CD4-positive, alpha-beta T cell treated with Interleukin-4 for 1 hour (primary cell): ENCODE data around the gene NSMCE1.
"Not testable (repeated sequence)": the region's sequence is repeated elsewhere in the genome, so short reads cannot be mapped to it uniquely, and the experiment has no call there.

Experiments
- DNase-seq, 2 donors: peaks; one replicate each; pipeline ENCODE4 v3.0.0-alpha.2; 2020 to 2022

NSMCE1 gene

DNA sequence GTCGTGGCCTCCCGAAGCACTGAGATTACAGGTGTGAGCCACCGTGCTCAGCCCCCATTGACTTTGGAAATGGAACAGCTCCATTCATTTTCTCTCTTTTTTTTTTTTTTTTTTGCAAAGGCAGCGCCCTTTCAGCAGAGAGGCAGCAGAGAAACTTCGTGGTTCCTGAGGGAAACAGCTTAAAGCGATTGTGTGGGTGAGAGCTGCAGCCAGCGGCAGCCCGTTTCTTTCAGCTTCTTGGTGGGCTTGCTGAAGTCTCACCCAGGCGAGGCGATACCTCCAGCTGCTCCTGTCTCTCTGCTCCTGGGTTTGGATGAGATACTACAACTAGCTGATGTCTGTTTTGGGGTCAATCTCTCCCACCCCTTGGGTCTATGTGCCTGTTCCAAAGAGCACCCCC is 57.5 kb downstream of the NSMCE1 start:
- no peak for DNase-seq

DNA sequence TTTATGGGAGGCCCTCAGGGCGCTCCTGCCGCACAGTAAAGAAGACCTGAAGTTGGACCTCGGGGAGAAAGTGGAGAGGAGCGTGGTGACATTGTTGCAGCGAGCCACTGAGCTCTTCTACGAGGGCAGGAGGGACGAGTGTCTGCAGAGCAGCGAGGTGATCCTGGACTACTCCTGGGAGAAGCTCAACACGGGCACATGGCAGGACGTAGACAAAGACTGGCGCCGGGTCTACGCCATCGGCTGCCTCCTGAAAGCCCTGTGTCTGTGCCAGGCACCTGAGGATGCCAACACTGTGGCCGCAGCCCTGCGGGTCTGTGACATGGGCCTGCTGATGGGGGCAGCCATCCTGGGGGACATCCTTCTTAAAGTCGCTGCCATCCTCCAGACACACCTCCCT is 58.4 kb downstream of the NSMCE1 start:
- no peak for DNase-seq

DNA sequence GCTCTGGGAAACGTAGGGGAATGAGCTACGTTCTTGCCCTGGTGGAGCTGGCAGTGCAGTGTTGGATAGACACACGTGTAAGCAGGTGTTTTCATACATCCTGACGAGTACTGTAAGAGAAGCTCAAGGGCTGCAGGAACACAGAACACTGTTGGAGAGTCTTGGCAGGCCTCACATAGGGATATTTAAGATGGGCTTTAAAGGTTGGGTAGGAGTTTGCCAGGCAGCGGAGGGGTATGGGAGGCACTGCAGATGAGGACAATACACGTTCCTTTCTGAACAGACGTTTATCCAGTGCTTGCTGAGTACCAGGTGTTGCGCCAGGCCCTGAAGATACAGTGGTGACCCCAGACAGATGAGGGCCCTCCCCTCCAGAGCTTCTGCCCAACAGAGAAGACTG is 59.0 kb downstream of the NSMCE1 start:
- DNase-seq = no peak

DNA sequence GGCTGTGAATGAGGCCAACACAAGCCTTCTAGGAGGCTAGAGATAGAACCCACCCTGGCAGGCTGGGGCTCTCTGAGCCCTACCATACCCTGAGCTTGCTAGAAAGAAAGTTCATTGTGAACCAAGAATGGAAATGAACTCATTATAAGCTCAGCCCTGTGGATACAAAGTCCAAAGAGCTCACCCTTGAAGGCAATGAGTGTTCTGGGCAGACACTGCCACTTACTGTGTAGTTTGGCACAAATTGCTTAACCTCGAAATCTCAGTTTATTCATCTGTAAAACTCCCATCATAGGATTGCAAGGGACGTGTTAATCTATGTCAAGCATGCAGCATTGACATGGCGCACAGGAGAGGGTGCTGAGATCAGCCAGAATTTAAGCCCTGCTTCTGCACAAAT is 59.8 kb downstream of the NSMCE1 start:
- no peak for DNase-seq

DNA sequence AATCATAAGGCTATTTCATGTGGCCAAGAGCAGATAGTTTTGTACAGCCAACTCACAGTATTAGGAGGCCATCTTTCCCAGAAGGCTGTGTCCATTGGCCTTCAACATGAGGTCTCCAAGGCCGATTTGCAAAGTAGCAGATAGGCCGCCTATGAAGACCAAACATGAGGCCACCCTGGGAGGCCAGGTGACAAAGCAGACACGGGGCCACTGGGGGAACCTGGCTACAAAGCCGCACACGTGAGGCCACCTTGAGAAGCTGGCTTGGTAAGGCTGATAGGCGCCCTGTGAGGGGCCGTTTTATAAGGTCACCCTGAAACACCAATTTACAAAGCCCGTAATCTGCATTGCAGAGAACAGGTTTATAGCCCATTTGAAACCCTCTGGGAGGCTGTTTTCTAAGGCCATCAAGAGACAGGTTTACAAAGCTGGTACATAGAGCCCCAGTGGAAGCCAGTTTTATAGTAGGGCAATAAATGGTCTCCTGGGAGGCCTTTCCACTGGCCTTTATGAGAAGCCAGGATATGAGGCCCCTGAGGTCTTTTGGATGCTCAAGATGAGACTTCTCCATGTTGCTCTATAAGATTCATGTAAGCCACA is 60.4 kb downstream of the NSMCE1 start:
- DNase-seq = no peak

DNA sequence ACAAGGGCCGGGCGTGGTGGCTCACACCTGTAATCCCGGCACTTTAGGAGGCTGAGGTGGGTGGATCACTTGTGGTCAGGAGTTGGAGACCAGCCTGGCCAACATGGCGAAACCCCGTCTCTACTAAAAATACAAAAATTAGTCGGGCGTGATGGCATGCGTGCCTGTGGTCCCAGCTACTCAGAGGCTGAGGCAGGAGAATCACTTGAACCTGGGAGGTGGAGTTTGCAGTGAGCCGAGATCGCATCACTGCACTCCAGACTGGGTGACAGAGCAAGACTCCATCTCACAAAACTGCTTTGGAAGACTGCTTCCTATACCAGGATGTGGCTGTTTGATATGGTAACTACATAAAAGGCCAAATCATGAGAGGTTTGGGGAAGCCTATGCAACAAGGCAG is 61.5 kb downstream of the NSMCE1 start:
- not testable (repeated sequence) for DNase-seq

DNA sequence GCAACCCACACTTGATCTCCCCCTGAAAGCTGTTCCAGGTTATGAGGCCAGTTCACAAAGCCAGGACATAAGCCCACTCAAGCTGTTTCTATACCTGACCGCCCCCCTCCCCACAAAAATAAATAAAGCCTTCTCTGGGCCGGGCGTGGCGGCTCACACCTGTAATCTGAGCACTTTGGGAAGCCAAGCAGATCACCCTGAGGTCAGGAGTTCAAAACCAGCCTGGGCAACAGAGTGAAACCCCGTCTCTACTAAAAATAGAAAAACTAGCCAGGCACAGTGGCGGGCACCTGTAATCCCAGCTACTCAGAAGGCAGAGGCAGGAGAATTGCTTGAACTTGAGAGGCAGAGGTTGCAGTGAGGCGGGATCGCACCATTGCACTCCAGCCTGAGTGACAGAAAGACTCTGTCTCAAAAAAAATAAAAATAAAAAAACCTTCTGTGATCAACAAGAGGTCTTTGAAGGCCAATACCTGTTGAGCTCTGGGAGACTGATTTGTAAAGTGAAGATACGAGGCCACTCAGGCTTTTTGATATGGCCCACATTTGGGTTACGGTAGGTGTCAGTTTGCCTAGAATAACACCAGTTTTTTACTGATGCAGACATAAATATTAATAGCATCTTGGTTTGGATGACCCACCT is 63.0 kb downstream of the NSMCE1 start:
- no peak for DNase-seq

DNA sequence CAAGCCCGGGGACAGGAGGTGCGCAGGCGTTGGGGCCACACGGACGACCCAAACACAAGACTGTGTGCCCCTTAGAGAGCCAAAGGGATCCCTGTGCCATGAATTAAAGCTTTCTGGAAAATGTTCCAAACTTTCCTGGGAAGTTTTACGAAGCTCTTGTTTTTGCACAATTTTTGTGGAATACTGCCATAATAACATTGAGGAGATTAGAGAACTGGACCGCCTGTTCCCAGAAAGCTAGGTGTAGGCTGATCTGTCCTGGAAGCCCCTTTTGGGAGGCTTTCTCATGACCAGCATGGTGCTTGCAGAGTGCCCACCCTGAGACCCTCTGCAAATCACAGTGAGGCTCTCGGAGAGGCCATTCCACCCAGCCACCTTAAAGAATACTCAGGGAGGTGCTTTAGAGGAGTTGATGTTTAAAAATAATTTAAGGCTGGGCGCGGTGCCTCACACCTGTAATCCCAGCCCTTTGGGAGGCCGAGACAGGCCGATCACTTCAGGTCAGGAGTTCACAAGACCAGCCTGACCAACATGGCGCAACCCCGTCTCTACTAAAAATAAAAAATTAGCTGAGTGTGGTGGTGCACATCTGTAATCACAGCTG is 64.2 kb downstream of the NSMCE1 start:
- no peak for DNase-seq

DNA sequence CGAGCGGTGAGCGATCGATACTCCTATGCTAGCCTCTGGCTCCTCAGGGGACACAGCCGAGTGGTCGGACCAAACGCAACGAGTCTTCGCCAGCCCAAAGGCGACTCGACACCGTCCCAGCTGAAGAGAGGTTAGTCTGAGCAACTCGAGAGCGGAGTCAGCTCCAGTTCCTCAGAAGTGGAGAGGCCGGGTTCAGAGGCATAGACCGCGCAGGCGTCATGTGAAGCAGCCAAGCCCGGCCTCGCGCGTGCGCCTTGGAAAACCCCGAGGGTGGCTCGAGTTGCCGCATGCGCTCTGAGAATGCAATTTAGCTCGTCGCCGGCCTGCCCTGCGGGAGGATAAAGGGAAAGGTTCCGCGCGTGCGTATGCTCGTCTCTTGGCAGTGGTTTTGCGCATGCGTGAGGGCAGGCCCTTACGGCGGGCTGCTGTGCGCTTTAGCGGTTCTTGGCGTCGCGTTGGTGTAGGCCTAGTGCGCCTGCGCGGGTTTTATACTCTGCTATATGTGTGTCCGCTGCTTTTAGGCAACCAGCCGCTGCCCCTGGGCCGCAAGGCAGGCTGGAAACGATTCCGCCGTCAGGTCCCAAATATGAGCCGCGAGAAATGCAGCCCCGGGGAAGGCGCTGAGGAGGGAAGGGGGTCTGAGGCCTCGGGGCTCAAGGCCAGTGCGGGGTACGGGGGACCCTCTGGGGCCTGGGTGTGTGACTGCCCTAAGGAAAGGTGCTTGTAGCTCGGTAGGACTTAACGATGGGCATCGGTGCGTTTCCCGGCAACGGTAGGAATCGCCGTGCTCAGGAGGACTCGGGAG is 64.9 kb downstream of the NSMCE1 start, which contains the start of gene KDM8:
TSS of gene KDM8 (plus strand) at position 20 of the 805 bp plus-strand sequence. CDS start 6,598 bp downstream, outside the sequence.
- peak; percentile 100 for DNase-seq

DNA sequence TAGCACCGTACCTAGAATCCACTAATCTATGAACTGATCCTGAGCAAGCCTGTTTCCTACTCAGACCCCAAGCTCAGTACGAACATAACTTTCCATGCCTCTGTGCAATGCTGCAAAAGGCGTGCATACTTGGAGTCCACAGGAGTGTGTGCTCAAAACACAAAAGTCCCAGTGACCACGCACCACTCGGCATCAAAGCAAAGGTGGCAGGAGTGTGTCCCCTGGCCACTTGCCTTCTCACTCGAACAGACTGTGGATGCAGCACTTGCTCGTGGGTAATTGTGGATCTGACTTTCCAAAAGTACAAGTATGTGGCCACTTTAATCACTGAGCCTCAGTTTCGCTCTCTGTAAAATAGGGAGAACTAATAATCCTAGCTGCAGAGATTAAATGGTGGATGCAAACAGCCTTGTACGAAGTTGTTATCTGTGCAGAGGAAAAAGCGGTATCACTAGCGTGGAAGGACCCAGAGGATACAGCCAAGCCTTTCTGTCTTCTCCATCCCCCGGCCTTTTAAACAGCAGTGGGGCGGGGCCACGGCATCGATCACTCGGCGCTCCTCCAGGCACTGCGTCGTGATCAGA is 65.6 kb downstream of the NSMCE1 start:
- DNase-seq = no peak

DNA sequence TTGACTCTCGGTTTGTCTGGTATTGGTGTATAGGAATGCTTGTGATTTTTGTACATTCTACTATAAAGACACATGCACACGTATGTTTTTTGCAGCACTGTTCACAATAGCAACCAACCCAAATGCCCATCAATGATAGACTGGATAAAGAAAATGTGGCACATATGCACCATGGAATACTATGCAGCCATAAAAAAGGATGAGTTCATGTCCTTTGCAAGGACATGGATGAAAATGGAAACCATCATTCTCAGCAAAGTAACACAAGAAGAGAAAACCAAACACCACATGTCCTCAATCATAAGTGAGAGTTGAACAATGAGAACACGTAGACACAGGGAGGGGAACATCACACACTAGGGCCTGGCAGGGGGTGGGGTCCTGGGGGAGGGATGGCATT is 67.7 kb downstream of the NSMCE1 start:
- not testable (repeated sequence) for DNase-seq

DNA sequence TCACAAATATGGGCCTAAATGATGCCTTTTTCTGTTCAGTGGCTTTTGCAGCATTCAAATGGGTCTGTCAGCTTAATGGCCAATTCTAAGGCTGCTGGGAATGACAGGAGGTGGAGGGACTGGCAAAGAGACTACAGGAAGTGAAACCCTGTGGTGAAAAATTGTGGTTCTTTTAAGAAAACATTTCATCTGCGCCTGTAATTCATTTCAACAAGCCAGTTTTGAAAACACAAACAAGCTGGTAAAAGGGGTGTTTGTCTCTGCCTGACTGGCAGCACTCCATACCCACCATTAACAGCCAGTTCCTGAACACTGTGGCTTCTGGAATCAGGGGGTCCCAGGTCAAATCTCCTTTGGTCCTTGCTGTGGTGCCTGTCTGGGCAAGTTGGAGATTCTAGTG is 68.8 kb downstream of the NSMCE1 start:
- DNase-seq = peak; percentile 31 to 66

DNA sequence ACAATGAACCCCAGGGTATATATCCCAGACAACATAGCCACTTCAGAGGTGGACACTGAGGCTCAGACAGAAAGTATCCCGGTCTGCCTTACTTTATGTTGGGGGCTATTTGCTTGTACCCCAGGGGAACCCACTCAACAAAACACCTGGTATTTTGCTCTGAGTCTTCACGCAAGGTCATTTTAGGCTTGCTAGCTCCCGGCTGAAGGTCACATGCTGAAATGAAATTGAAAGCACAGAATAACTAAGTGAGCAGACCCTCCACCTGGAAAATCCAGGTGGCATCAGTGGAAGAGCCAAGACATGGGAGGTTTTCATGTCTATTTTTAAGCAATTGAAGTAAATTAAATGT is 69.4 kb downstream of the NSMCE1 start:
- no peak for DNase-seq

DNA sequence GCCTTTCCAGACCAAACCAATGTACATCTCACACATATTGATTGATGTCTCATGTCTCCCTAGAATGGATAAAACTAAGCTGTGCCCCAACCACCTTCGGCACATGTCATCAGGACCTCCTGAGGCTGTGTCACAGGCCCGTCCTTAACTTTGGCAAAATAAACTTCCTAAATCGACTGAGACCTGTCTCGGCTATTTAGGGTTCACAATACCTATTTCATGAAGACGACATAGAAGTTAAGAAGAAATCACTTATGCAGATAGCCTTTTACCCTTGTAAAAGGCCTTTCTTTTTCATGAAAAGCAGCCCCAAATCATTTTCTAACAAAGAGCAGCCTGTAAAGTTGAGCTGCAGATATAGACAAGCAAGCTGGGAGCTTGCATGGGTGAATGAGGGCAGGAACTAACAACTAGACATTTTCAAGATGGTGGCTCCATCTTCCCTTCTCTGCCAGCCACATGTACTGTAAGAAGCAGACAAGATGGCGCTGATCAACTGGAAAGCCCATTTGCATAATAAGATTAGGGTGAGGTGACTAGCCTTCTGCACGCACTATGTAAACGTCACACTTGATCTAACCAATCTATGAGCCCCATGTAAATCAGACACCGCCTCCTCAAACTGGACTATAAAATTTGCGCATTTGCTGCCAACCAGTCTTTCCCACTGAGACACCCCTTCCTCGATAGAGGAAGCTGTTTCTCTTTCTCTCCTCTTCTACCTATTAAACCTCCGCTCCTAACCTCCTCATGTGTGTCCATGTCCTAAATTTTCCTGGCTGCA is 69.9 kb downstream of the NSMCE1 start:
- DNase-seq = no peak

DNA sequence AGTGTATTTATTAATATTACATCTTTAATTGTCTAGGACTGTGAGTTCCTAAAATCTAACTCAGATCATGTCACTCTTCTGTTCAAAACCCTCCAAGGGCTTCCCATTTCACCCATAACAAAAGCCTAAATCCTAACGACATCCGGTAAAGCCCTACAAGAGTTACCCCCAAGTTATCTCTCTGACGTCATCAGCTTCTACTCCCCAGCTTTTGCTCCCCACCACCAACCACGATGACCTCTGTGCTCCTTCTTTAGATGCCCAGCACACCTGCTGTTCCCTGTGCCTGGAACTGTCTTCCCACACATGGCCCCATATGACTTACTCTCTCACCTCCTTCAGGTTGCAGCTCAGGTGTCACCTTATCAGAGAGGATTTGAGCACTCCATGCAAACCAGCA is 71.6 kb downstream of the NSMCE1 start:
- DNase-seq = no peak

DNA sequence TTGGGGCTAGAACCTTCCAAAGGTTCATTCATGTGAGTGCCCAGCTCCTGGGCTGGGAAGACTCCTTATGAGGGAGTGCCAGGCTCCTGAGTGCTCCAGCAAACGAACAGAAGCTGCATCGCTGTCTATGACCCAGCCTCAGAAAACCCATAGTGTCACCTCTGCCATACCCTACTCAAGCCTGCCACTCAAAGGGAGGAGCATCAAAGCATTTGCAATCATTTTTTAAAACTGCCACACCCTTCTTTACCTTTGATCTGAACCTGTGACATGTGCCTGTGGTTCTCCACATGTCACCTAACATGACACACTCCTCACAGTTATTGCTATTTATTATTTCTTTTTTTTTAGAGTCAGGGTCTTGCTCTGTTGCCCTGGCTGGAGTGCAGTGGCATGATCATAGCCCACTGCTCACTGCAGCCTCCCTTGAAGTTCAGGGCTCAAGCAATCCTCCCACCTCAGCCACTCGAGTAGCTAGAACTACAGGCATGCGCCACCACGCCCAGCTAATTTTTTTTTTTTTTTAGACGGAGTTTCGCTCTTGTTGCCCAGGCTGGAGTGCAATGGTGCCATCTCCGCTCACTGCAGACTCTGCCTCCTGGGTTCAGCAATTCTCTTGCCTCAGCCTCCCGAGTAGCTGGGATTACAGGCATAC is 72.5 kb downstream of the NSMCE1 start:
- DNase-seq = peak; percentile 56 to 81

DNA sequence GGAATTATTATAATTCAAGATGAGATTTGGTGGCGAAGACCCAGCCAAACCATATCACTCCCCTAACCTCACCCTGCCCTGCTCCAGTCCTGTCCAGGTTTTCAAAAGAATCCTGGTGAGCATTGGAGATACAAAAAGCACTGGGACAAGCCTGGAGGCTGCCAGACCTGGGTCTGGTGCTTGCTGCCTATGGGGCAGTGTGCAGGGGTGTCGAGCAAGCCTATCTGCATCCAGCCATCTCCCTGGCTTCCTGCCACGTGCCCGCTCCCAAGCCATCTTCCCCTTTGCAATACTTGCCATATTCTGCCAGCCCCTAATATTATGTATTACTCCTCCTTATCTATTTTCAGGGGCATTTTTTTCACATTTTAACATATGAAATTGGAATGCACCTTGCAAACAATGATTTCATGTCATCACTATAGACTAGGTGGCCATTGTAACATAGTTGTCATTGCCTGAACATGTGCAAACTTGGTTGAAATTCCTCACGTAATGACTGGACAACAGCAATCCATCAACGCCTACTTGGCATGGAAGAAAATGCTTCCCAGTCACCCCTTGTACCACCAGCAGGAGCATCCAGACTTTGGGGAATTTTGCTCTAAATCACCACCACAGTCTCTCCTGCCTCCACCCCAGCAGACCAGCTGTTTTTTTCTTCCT is 73.4 kb downstream of the NSMCE1 start:
- no peak for DNase-seq

DNA sequence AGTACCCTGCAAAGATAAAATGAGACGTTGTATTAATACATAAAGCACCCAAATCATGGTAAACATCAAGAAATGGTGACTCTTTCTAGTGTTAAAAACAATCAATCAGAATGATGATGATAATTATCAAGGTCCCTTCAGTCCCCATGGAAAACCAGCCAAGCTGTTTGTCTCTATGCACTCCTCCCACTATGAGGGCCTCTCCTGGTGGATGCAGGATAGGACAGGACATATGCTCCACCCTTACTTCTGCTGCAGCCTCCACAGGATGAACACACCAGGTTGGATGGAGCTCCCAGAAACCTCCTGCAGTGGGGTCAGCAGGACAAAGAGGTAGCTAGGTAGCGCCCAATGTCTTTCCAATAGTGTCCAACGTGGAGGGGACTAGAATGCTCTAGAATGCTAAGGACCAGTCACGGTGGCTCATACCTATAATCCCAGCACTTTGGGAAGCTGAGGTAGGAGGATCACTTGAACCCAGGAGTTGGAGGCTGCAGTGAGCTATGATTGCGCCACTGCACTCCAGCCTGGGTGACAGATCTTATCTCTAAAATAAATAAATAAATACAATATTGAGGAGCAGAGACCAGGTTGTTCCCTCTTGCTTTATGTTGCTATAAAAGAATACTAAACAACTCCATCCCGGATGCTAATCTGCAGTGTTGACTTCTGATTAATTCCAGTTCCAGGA is 75.1 kb downstream of the NSMCE1 start:
- DNase-seq = no peak

DNA sequence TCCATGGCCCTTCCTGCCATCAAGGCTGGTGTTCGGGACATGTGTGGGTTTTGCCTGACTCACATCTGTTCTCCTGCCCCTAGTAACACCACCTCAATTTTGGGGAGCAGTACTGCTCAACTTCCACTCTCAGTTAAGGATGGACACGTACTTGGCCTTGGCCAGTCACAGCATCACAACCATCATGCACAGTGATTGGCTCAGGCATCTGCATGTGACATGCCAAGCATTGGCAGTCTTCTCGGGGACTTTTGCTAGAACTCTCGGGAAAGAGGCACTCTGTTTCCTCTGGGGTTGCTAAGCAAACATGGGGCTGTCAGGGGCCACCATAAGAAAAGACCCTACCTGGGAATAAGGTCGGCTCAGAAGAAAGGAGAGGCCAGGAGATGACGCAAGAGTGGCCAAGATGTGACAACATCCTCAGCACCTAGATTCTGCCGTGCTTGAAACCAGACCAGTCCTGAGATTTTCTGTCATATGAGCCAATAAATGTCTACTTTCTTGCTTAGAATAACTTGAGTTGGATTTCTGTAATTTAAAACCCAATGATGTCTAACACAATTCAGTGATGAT is 77.1 kb downstream of the NSMCE1 start:
- no peak for DNase-seq

DNA sequence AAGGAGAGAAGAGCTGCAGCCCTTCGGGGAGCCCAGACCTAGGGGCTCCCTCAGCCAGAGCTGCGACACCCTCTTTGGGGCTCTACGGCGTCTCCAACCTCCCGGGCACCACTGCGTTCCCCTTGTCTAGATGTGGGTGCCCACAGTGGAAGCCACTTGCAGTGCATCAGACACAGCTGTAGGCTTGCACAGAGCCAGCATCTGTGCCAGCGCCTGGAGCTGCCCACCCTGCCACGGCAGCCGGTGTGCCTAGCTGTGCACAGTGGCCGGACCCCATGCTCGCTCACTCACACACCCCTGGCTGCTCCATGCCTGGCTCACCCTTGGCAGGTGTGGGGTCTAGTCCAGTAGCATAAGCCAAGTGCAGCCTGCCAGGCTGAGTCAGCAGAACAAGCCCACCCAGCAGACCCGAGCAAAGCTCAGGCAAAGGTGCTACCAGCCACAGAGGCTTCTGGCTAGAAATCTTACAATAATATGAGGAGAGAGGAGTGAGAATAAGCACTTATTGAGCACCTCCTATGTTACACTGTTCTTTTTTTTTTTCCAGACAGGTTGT is 78.2 kb downstream of the NSMCE1 start:
- DNase-seq = no peak
